ENCODE results near the gene MRO.

- TF ChIP-seq, protein P1, sequence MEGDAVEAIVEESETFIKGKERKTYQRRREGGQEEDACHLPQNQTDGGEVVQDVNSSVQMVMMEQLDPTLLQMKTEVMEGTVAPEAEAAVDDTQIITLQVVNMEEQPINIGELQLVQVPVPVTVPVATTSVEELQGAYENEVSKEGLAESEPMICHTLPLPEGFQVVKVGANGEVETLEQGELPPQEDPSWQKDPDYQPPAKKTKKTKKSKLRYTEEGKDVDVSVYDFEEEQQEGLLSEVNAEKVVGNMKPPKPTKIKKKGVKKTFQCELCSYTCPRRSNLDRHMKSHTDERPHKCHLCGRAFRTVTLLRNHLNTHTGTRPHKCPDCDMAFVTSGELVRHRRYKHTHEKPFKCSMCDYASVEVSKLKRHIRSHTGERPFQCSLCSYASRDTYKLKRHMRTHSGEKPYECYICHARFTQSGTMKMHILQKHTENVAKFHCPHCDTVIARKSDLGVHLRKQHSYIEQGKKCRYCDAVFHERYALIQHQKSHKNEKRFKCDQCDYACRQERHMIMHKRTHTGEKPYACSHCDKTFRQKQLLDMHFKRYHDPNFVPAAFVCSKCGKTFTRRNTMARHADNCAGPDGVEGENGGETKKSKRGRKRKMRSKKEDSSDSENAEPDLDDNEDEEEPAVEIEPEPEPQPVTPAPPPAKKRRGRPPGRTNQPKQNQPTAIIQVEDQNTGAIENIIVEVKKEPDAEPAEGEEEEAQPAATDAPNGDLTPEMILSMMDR (IDR thresholded peaks at IDR 0.05; ENCODE audit: control extremely low read depth in 1 of 3, insufficient read depth in 1 of 3, low read depth in 1 of 3, low read length in 3 of 3), result no peak
- no peak for TF ChIP-seq SIX5 (IDR thresholded peaks at IDR 0.05; ENCODE audit: low read depth, low read length)
- TF ChIP-seq GTF2F1 (IDR thresholded peaks at IDR 0.05; ENCODE audit: borderline replicate concordance, low read depth, low read length), result no peak
- TF ChIP-seq KDM1A (IDR thresholded peaks at IDR 0.05; ENCODE audit: borderline replicate concordance, low read length), result no peak
- no peak for TF ChIP-seq CEBPB (IDR thresholded peaks at IDR 0.05; ENCODE audit: low read depth, low read length)
- no peak for TF ChIP-seq TBP (IDR thresholded peaks at IDR 0.05; ENCODE audit: low read depth, low read length)
- TF ChIP-seq JUND (IDR thresholded peaks at IDR 0.05; ENCODE audit: low read length), result no peak
These were observed 69.3 kb downstream of the MRO start for GRCh38 chr18:50750546-50750945.
